ENCODE data around the gene HNF4A.

- no peak for TF ChIP-seq CTCF (IDR thresholded peaks at IDR 0.05)
- TF ChIP-seq POLR2A (IDR thresholded peaks at IDR 0.05) = no peak
- no peak for TF ChIP-seq EP300 (IDR thresholded peaks at IDR 0.05; ENCODE audit: low read depth)
- TF ChIP-seq POLR2AphosphoS5 (IDR thresholded peaks at IDR 0.05) = no peak
Observed at GRCh38 chr20:44348168-44348659, 7.3 kb upstream of the HNF4A start.
